GM13977 (cell line): ENCODE results near the gene RIPK3.

ENCODE experiments used
- DNase-seq: peaks from one replicate; pipeline ENCODE4 v3.0.0; 2012; ENCODE audit warnings: low spot score
- CTCF ChIP-seq: IDR thresholded peaks from 2 replicates; pipeline ENCODE4 v1.5.1; 2012; ENCODE audit warnings: mild to moderate bottlenecking, control low read depth; ENCODE audit not compliant: insufficient read depth; ENCODE audit errors: extremely low read depth, missing control alignments
- in situ Hi-C: fragments of 300-500 bp; cut with MboI; formaldehyde crosslinking; loops from one replicate; pipeline ENCODE4 v1.12.0; 2022; ENCODE audit warnings: low sequenced_read_pairs, low pct_unique_long_range_greater_than_20kb, mixed read lengths, inconsistent platforms; ENCODE audit not compliant: unreplicated experiment

RIPK3 gene

GRCh38 chr14:24365600-24366412 is 26.0 kb upstream of the RIPK3 start:
- DNase-seq: peak; percentile 76
- in situ Hi-C loops: no loop called here

GRCh38 chr14:24364841-24365240 is 25.1 kb upstream of the RIPK3 start:
- TF ChIP-seq CTCF: no peak
- in situ Hi-C loops: no loop called here
- no peak for DNase-seq

More at GRCh38 chr14:24365600-24366412, 26.0 kb upstream of the RIPK3 start:
- TF ChIP-seq CTCF: peak; percentile 83

GRCh38 chr14:24363401-24363800 is 23.6 kb upstream of the RIPK3 start:
- in situ Hi-C loops: no loop called here
- no peak for TF ChIP-seq CTCF
- DNase-seq: no peak

GRCh38 chr14:24362241-24362960 is 22.6 kb upstream of the RIPK3 start:
- in situ Hi-C loops: no loop called here
- TF ChIP-seq CTCF: no peak
- no peak for DNase-seq

GRCh38 chr14:24361326-24361725 is 21.5 kb upstream of the RIPK3 start:
- no peak for DNase-seq
- TF ChIP-seq CTCF: no peak
- in situ Hi-C loops: no loop called here

- in situ Hi-C loops: no loop called here
- TF ChIP-seq CTCF: no peak
- DNase-seq: no peak
These were observed 20.5 kb upstream of the RIPK3 start for GRCh38 chr14:24360281-24360680.
